Stimulated activated CD4-positive, alpha-beta T cell treated with anti-CD3 and anti-CD28 coated beads, TNF-alpha, amount 100 ng/mL, for 4 hours (primary cell): ENCODE data around the gene EIF3F.

Experiments
- DNase-seq, 3 experiments: peaks; one replicate each; pipeline ENCODE4 v3.0.0-alpha.2; 2020; ENCODE audit warnings: low read depth in 3 of 3

Gene EIF3F

DNA sequence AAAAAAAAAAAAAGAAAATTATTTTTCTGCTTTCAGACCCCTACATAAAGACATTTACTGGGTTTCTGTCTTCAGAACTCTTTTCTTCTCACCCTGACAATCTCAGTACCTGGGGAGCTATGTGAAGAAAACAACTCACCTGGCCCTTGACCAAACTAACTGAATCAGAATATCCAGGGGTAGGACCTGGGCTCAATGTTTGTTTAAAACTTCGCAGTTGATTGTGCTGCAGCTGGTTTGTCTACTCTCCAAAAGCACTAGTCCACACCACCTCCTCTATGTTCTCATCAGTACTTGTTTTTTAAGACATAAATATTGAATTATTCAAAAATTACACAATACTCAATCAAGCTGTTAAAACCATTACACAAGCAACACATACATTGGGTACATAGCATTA lies 34.8 kb downstream of the EIF3F start:
- no peak for DNase-seq

- no peak for DNase-seq
These were observed 35.7 kb downstream of the EIF3F start for GRCh38 chr11:8022876-8023275.

- no peak for DNase-seq
These were observed 36.9 kb downstream of the EIF3F start for GRCh38 chr11:8023831-8024555.

GRCh38 chr11:8025123-8025522 lies 38.0 kb downstream of the EIF3F start:
- no peak for DNase-seq

DNA sequence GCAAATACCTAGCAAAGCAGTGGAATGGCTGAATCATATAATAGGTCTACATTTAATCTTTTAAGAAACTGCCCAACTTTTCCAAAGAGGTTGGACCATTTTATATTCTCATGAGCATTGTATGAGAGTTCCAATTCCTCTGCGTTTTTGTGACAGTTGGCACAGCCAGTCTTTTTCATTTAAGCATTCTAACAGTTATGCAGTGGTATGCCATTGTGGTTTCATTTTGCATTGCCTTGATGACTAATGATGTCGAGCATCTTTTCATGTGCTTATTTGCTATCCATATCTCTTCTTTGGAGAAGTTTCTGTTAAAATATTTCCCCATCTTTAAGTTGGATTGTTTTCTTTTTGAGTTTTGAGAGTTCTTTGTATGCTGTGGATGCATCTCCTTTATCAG lies 38.7 kb downstream of the EIF3F start:
- DNase-seq, result no peak

DNA sequence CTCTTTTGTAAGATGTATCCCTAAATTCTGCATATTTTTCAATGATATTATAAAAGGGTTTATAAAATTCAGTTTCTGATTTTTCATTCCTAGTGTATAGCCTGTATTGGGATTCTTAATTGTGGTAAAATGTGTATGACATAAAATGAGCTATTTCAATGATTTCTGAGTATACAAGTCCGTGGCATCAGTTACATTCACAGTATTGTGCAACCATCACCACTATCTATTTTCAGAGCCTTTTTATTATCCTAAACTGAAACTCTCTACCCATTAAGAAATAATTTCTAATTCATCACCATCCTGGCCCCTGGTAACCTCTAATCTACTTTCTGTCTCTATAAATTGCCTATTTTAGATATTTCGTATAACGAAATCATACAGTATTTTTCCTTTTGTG lies 39.8 kb downstream of the EIF3F start:
- DNase-seq, result no peak

GRCh38 chr11:8028766-8029165 lies 41.6 kb downstream of the EIF3F start:
- no peak for DNase-seq

DNA sequence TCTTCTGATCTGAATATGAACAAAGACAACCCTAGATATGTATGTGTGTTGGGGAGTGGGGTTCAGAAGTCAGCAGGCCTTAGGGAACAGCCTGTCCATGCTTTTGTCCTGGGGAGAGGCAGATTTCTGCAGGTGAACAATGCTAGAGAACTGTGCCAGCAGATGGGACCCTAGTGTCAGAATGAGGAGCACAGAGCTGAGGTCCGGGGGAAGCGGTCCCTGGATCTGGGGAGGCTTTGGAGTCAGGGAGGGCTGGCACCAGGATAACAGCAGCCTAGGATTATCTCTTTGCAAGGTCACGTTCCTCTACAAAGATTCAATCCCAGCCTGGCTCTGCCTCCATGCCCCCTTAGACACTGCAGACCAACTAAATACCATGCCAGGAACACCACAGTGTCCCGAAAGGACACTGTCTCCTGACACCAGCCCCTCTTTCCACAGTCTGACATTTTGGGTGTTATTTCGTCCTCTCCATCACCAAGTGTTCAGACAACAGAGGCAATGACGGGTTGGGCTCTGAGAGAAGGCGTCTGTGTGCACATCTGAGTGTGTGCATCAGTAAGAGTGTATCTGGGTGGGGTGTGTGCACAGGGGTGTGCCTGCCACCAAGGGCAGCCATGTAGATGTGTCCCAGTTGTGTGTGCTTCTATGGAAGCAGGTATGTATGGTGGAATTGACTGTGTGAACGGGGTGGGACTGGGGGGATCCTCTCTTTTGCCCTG lies 43.5 kb downstream of the EIF3F start:
- no peak for DNase-seq

- DNase-seq, result no peak
These were observed 44.3 kb downstream of the EIF3F start for GRCh38 chr11:8031248-8032115.

DNA sequence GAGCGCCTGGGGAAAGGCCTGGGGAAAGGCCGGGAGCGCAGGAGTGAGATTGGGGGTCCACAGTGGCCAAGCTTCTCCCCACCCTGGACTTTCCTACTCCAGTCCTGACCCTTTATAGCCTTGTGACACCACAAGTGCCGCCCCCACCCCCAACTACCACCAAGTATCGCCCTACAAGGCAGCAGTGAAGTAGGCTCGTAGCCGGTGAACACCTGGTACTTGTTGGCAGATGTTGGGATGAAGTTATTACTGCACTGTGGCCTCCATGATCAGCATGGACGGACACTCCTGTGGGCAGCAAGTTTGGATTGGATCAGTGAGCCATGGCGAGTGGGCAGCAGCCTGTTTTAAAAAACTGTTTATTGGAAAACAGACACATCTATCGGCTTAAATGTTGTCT lies 45.0 kb downstream of the EIF3F start:
- DNase-seq, result no peak

DNA sequence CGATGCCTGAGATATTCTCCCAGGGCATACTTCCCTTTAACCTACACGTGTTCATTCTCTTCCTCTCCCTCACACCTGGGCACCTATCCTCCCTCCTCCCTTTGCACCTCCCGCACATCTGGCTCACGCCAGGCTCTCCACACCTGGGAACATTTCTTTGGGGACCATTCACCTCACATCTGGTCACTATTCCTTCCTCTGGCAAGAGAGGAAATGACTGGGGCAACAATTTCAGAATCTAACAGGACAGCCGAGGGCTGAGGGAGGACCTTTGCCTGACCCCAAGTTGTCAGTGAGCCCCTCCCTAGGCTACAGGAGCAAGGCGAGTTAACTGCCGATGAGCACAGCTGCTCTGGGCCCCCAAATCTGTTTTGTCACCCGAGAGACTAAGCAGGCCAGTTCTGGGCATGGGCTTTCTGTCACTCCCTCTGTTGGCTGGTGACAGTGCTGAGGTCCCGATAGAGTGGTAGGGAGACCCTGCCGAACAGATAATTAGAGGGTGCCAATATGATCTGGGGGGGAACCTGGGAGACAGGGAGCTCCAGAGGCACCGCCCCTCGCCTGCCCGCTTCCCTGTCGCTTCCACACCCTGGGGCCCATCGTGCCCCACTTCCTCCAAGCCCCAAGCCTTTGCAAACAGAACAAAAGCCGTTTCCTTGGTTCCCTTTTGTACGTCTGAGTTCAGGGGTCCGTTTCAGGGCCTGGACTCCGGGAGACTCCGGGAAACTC lies 45.6 kb downstream of the EIF3F start:
- DNase-seq, result no peak

- peak in 2 of 3 experiments; percentile 16 to 17 for DNase-seq
These were observed 46.4 kb downstream of the EIF3F start for GRCh38 chr11:8033305-8034105.

GRCh38 chr11:8034106-8034585 lies 47.0 kb downstream of the EIF3F start:
- no peak for DNase-seq

GRCh38 chr11:8034604-8035190 lies 47.6 kb downstream of the EIF3F start:
- no peak for DNase-seq

GRCh38 chr11:8035200-8035855 lies 48.2 kb downstream of the EIF3F start:
- DNase-seq, result no peak

- DNase-seq, result no peak
These were observed 49.1 kb downstream of the EIF3F start for GRCh38 chr11:8036002-8036802.

DNA sequence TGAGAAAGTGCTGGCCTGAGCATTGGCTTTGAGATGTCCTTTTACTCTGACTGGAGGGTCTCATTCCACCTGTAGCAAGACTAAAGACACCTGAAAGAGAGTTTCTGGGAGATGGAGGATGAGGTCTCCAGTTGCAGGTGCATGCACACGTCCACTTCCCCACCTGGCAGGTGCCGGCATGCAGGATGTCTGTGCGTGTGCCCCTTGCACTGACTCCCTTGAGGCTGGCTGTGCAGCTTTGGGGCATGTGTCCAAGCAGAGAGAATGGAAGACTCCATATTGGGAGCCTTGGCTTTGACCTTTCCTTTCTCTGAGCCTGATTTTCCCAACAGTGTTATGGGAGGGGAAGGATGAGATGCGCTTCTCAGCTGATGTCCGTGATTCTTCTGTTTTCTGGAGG lies 49.8 kb downstream of the EIF3F start:
- no peak for DNase-seq

- no peak for DNase-seq
These were observed 51.3 kb downstream of the EIF3F start for GRCh38 chr11:8038393-8038792.
